GM18519 (cell line): ENCODE data around the gene MT1A.

Experiments
- ATAC-seq: cut with Tn5 transposase; IDR thresholded peaks from one replicate; pipeline ENCODE4 v1.9.1; 2021; ENCODE audit warnings: mild to moderate bottlenecking, moderate library complexity; ENCODE audit not compliant: unreplicated experiment, low FRiP score

MT1A gene

GRCh38 chr16:56637814-56638750, at the start of gene MT1A:
Gene MT1A, plus strand, starts transcription at chr16:56638666. Its CDS starts 73 bp downstream, at chr16:56638739.
- ATAC-seq: no peak

GRCh38 chr16:56588781-56589140, 49.7 kb upstream of the MT1A start:
- no peak for ATAC-seq

- no peak for ATAC-seq
These were observed 49.1 kb upstream of the MT1A start, which contains the start of gene MT3 for GRCh38 chr16:56589141-56590039. Gene MT3, plus strand, starts transcription at chr16:56589528. Its CDS starts 63 bp downstream, at chr16:56589591.

GRCh38 chr16:56591377-56592060, 46.9 kb upstream of the MT1A start:
- ATAC-seq: no peak

GRCh38 chr16:56593573-56594291, 44.7 kb upstream of the MT1A start:
- ATAC-seq: no peak

- no peak for ATAC-seq
These were observed 44.2 kb upstream of the MT1A start for GRCh38 chr16:56594292-56594619.

GRCh38 chr16:56600398-56600999, 38.0 kb upstream of the MT1A start:
- ATAC-seq: no peak

- no peak for ATAC-seq
These were observed 37.1 kb upstream of the MT1A start for GRCh38 chr16:56601325-56601724.

- no peak for ATAC-seq
These were observed 34.9 kb upstream of the MT1A start for GRCh38 chr16:56603589-56603988.

- no peak for ATAC-seq
These were observed 33.5 kb upstream of the MT1A start for GRCh38 chr16:56604966-56605365.

GRCh38 chr16:56605475-56605874, 33.0 kb upstream of the MT1A start:
- no peak for ATAC-seq

GRCh38 chr16:56606071-56606475, 32.4 kb upstream of the MT1A start:
- no peak for ATAC-seq

- no peak for ATAC-seq
These were observed 31.9 kb upstream of the MT1A start for GRCh38 chr16:56606476-56607108.

GRCh38 chr16:56607109-56607618, 31.3 kb upstream of the MT1A start:
- ATAC-seq: no peak

- no peak for ATAC-seq
These were observed 30.8 kb upstream of the MT1A start for GRCh38 chr16:56607675-56608042.

- ATAC-seq: peak; percentile 78
These were observed 30.2 kb upstream of the MT1A start, which contains the start of gene MT2A for GRCh38 chr16:56608043-56608875. Gene MT2A, plus strand, starts transcription at chr16:56608584. Its CDS starts 72 bp downstream, at chr16:56608656.

GRCh38 chr16:56608876-56609462, 29.5 kb upstream of the MT1A start:
- no peak for ATAC-seq

- ATAC-seq: peak; percentile 32
These were observed 29.0 kb upstream of the MT1A start for GRCh38 chr16:56609463-56609921.
